ENCODE measurements around the gene PES1.
"Not testable (repeated sequence)": the region's sequence is repeated elsewhere in the genome, so short reads cannot be mapped to it uniquely, and the experiment has no call there.

The PES1 gene

DNA sequence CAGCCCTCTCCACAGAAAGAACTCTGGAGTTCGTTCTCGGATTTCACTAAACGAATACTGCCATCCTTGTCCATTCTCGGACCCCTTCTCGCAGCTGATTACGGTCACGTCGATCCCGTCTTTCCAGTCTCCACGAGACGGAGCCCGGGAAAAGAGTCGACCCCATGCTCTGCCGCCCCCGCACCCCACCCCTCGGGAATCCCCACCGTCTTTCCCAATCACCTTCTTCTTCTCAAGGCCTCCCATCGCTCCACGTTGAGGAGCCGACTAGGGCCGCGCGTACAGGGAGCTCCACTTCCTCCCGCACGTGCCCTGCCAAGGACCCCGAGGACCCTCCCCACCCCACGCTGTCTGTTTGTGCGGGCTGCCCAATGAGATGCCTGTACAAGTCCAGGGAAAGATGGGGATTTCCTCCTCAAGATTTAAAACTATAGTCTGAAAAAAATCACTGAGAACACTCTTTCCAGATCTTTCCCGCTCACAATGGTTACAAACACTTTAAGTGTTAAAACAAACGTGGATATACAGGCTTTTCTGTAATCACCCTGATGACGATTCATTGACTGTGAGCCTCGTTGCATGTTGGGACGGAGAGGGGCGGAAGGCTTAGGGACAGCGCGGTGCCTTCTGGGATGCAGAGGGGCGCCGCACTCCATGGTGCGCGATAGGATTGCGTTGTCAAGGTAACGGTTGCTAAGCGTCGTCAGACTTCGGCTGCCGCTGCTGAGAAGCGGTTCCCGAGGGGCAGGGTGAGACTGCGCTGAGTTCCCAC, at the start of gene PES1:
Gene PES1, minus strand, starts transcription at position 323 of the 772 bp plus-strand sequence. Its CDS starts 77 bp downstream, at position 246.
- peak; percentile 90 to 94 (median 90) for DNase-seq (ENCODE audit: low read depth in 2 of 3, low spot score in 1 of 3)

DNA sequence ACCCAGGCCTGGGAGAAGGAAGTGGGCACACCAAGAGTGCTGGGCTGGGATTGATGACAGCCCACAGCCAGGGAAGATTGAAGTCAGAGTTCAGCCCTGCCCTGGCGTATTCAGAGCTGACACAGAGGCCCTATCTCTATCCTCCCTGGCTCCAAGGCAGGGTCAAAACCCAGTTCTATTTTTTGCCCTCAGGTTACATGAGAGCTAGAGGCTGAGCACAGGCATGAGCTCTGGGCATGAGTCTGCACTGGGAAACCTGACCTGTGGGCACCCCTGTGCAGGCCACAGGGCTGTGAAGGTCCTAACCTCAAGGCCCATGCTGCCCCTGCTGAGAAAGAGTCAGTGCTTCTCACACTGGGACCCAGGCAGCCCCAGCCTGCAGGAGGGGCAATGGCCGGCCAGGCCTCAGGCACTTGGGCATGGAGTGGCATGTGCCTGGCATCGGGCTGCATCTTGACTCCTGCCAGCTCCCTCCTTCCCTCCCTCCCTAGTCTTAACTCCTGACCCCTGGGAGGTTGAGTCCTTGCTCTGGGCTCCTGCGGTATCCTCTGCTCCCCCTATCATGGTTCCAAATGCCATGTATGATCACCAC, 49.2 kb upstream of the PES1 start:
- DNase-seq (ENCODE audit: low read depth in 2 of 3, low spot score in 1 of 3) = no peak

DNA sequence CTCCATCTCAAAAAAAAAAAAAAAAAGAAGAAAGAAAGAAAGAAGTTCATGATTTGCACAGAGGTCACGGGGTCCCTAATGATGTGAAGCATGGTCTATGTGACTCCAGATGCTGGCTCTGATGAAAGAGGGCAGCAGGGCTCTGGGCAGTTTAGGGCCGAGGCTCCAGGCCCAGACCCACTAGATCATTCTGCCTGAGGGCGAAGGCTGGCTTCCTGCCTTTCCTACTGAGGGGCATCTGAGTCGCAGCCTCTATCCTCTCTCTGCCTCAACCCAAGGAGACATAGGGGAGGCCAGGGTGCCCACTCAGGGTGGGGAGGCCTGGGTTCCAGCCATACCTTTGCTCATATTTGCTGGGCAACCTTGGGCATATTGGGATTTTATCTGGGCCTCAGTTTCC, 48.7 kb upstream of the PES1 start:
- DNase-seq (ENCODE audit: low read depth in 2 of 3, low spot score in 1 of 3) = no peak

DNA sequence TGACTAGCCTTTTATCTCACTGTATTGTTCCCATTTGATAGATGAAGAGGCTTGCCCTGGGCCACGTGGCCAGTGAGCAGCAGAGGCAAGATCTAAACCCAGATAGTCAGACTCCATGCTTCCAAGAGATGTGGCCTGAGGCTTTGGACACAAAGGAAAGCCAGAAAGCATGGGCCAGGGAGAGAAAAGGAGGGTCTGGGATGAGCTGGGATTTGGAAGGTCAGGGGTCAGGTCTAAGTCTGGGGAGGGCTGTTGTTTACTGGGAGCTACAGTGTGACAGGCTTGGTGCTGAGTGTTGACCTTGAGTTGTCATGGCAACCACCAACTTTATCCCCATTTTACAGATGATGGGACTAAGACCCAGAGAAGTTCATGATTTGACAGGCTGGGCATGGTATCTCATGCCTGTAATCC, 46.0 kb upstream of the PES1 start:
- DNase-seq (ENCODE audit: low read depth in 2 of 3, low spot score in 1 of 3) = no peak

DNA sequence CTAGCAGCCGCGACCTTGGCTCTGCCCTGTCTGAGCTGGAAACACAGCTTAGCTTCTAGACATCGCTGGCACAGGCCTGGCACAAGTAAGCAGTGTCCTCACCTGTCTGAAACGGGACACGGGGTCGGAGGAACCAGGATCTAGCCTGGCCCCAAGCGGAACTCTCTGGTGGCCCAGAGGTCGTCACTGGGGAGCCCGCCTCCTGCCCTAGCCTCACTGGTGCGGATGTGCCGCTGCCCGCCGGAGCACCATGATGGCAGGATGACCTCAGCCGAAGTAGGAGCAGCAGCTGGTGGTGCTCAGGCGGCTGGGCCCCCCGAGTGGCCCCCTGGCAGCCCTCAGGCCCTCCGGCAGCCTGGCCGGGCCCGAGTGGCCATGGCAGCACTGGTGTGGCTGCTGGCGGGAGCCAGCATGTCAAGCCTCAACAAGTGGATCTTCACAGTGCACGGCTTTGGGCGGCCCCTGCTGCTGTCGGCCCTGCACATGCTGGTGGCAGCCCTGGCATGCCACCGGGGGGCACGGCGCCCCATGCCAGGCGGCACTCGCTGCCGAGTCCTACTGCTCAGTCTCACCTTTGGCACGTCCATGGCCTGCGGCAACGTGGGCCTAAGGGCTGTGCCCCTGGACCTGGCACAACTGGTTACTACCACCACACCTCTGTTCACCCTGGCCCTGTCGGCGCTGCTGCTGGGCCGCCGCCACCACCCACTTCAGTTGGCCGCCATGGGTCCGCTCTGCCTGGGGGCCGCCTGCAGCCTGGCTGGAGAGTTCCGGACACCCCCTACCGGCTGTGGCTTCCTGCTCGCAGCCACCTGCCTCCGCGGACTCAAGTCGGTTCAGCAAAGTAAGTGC, 44.7 kb upstream of the PES1 start:
- DNase-seq (ENCODE audit: low read depth in 2 of 3, low spot score in 1 of 3) = no peak

DNA sequence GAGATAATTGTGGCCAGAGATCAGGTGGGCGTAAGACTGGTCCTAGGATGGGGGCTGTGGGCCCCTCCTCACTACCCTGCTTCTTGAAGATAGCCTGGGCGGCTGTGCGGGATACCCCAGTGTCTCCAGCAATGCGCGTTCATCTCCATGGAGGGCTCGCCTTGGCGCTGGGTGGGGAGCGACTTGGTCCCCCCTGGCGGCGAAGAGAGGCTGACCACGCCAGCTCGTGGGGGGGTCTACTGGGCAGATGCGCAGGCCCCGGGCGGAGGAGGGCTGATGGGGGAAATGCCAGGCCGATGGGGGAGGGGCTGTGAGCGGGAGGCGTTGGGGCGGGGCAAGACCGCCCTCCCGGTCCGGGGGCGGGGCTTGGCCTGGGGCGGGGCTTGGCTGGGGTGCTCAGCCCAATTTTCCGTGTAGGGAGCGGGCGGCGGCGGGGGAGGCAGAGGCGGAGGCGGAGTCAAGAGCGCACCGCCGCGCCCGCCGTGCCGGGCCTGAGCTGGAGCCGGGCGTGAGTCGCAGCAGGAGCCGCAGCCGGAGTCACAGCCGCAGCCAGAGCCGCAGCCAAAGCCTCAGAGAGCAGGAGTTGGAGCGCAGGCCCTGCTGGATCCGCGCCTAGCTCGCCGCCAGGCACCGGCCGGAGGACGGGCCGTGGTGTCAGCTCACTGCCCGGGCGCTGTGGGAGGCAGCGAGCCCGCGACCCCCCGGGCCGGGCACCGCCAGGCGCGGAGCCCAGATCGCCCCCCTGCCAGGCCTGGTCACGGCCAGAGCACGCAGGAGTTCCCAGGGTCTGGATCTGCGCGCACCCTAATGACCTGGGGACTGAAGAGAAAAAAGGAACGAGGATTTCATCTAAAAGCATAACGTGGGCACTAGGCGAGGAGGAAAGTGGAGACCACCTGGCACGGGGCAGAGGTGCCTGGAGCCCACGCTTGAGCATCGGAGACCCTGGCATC, 43.8 kb upstream of the PES1 start, which contains the start of gene SLC35E4:
Gene SLC35E4, plus strand, starts transcription at position 509 of the 953 bp plus-strand sequence. CDS start 670 bp downstream, outside the sequence.
- DNase-seq (ENCODE audit: low read depth in 2 of 3, low spot score in 1 of 3) = peak; percentile 88 to 96 (median 96)

DNA sequence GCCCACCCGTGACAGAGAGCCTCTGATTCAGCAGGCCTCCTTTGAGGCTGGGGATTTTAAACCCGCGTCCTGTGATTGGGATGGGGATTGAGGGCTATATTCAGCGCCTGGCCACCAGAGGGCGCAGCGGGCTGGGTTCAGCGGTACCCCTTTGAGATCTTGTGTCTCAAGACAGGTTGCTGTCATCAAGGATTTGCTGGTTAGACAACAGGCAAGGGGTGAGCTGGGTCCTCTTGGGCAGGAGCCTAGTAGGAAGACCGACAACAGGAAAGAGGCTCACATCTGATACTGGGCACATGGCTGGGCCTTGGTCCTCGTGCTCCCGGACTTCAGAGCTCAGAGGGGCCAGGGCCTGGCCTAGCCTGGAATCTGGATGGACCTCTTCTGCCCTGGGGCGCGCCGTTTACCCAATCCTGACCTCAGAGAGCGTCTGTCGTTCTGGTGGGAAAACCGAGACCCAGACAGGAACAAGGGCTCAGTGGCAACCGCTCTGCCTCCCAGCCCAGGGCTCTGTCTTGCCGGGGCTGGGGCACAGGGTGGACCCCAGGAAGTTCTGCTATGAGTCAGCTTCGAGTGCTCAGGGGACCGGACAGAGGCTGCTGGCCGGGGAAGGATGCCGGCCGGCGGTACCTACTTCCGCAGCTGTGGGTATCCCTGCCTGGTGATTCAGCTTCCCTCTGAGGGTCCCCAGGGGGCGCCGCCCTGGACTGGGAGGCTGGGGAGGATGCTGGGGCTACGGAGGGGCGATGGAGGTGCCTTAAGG, 42.9 kb upstream of the PES1 start:
- peak; percentile 86 to 88 (median 86) for DNase-seq (ENCODE audit: low read depth in 2 of 3, low spot score in 1 of 3)

DNA sequence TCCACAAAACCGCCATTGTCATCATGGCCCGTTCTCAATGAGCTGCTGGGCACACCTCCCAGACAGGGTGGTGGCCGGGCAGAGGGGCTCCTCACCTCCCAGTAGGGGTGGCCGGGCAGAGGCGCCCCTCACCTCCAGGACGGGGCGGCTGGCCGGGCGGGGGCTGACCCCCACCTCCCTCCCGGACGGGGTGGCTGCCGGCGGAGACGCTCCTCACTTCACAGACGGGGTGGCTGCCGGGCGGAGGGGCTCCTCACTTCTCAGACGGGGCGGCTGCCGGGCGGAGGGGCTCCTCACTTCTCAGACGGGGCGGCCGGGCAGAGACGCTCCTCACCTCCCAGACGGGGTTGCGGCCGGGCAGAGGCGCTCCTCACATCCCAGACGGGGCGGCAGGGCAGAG, 39.8 kb upstream of the PES1 start:
- not testable (repeated sequence) for DNase-seq (ENCODE audit: low read depth in 2 of 3, low spot score in 1 of 3)

DNA sequence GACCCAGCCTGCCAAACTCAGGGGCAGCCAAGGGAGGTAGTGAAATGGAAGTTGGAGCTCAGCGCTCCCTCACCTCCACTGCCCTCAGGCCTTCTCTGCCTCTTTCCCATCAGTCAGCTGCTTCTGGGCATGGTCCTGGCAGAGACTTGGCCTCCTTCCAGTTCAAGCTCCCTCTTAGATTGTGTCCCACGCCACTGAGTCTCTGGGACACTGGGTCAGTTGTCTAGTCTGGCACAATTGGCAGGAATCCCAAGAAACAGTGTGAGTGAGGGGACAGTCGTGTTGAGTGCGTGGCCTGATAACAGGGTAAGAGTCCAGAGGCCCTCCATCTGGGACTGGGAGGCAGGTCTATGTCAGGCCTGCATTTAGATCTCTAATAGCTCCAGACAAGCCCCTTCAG, 36.8 kb upstream of the PES1 start:
- DNase-seq (ENCODE audit: low read depth in 2 of 3, low spot score in 1 of 3) = no peak

DNA sequence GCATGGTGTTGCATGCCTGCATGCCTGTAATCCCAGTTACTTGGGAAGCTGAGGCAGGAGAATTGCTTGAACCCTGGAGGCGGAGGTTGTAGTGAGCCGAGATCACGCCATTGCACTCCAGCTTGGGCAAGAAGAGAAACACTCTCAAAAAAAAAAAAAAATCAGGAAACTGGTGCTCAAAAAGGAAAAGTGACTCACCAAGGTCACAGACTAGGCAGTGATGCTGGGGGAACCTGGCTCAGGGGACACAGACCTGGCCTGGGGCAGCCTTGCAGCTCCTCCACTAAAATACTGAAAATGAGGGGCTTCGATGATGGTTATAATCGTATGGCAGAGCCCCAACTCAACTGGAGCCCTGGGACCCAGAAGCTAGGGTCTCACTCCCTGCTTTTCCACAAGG, 35.8 kb upstream of the PES1 start:
- no peak for DNase-seq (ENCODE audit: low read depth in 2 of 3, low spot score in 1 of 3)

DNA sequence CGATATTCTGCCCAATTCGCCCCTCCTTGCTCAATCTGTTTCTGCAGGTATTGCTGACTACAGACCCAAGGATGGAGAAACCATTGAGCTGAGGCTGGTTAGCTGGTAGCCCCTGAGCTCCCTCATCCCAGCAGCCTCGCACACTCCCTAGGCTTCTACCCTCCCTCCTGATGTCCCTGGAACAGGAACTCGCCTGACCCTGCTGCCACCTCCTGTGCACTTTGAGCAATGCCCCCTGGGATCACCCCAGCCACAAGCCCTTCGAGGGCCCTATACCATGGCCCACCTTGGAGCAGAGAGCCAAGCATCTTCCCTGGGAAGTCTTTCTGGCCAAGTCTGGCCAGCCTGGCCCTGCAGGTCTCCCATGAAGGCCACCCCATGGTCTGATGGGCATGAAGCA, 34.7 kb upstream of the PES1 start:
- DNase-seq (ENCODE audit: low read depth in 2 of 3, low spot score in 1 of 3) = no peak

DNA sequence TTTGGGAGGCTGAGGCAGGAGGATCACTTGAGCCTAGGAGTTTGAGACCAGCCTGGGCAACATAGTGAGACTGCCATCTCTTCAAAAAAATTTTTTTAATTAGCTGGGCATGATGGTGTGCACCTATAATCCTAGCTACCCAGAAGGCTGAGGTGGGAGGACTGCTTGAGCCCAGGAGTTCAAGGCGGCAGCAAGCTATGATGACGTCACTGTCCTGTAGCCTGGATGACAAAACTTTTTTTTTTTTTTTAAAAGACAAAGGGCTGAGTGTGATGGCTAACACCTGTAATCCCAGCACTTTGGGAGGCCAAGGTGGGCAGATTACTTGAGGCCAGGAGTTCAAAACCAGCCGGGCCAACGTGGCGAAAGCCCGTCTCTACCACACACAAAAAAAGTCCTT, 28.2 kb upstream of the PES1 start:
- DNase-seq (ENCODE audit: low read depth in 2 of 3, low spot score in 1 of 3) = not testable (repeated sequence)

DNA sequence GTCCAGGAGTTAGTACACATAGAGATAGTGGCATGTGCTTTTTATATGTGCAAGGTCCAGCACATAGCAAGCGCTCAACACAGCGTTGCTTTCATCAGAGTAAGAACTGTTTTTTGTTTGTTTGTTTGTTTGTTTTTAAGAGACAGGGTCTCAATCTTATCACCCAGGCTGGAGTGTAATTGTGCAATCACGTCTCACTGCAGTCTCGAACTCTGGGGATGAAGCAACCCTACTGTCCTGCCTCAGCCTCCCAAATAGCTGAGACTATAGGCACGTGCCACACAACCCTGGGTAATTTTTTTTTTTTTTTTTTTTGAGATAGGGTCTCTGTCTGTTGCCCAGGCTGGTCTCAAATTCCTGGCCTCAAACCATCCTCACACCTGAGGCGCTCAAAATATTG, 26.1 kb upstream of the PES1 start:
- DNase-seq (ENCODE audit: low read depth in 2 of 3, low spot score in 1 of 3) = no peak

DNA sequence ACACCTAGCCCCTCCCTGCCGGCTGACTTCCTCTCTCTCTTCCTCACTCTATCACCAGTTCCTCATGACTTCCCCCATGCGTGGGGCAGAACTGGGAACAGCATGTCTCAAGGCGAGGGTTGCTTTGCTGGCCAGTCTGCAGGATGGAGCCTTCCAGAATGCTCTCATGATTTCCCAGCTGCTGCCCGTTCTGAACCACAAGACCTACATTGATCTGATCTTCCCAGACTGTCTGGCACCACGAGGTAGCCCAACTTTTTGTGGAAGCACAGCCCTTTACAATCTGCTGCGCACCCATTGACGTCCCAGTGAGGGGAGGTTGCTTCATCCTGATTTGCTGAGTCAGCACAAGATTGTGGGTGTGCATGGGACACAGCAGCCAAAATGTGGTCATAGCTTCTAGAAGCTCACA, 23.8 kb upstream of the PES1 start:
- no peak for DNase-seq (ENCODE audit: low read depth in 2 of 3, low spot score in 1 of 3)

DNA sequence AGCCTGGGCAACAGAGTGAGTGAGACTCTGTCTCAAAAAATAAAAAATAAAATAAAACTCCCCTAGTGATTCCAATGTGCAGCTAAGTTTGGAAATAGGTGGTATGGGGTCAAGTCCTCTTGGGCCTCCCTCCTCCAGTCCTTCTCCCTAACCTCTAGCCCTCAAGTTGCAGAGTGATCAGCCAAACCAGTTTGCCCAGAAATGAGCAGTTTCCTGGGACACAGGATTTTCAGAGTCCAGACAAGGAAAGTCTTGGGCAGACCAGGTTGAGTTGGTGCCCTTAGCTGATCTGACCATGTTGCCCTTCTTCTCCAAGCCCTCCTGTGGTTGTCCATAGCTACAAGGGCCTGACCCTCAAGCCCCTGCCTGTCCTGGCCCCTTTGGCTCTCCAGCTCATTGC, 23.2 kb upstream of the PES1 start:
- no peak for DNase-seq (ENCODE audit: low read depth in 2 of 3, low spot score in 1 of 3)

DNA sequence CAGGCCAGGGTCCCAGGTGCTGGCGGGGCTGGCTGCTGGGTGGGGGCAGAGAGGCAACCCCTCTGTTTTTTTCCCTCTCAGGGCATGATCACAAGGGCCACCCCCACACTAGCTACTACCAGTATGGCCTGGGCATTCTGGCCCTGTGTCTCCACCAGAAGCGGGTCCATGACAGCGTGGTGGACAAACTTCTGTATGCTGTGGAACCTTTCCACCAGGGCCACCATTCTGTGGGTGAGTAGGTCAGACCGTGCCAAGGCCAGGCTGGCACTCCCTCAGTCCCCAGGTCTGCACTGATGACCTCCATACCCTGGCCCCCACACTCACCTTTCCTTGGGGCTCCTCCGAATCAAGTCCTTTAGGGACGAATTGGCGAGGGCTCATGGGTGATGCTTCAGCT, 22.6 kb upstream of the PES1 start:
- DNase-seq (ENCODE audit: low read depth in 2 of 3, low spot score in 1 of 3) = no peak

DNA sequence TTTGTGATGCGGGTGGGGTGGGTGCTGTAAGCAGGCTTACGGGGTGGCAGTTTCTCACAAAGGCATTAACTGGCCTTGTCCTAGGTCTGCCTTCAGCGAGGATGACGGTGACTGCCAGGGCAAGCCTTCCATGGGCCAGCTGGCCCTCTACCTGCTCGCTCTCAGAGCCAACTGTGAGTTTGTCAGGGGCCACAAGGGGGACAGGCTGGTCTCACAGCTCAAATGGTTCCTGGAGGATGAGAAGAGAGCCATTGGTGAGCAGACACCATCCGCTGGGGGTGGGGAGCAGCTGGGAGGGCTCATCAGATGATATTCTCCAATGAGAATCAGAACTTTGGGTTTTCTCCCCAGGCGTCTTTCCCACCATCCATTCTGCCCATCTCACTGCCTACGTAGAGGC, 21.1 kb upstream of the PES1 start:
- no peak for DNase-seq (ENCODE audit: low read depth in 2 of 3, low spot score in 1 of 3)

DNA sequence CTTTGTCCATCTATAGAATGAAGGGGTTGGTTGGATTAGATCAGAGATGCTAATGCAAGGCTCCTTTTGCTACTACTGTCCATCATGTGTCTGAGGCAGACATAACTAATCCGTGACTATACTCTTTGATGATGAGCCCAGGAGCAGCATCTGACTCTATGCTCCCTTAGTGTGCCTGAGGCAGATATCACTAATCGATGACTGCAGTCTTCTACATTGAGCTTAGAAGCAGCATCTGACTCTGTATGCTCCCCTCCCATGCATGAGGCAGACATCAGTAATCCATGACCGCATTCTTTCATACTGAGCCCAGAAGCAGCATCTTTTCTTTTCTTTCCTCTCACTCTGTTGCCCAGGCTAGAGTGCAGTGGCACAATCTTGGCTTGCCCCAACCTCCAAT, 19.5 kb upstream of the PES1 start:
- DNase-seq (ENCODE audit: low read depth in 2 of 3, low spot score in 1 of 3) = no peak

DNA sequence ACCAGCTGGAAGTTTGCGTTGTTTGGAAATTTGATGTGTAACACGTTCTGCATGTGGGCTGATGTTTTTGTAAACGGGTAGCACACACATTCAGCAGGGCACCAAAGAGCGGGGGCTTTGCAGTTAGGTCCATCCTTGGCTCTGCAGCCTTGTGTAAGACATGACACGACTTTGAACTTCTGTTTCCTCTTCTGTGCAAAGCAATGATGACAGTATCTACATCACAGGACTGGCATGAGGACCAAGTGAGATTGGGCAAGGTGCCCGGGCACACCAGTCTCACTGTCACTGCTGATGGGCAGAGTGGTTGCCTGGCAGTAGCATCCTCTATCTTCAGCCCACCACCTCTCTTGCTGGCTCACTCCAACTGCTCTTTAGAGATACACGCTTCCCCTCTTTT, 18.6 kb upstream of the PES1 start:
- no peak for DNase-seq (ENCODE audit: low read depth in 2 of 3, low spot score in 1 of 3)

All from stimulated activated CD4-positive, alpha-beta T cell treated with anti-CD3 and anti-CD28 coated beads, Interleukin-12 subunit alpha, Interleukin-12 subunit beta, amount 100 ng/mL, for 48 hours (primary cell).